Vagina (tissue), 2 donors: ENCODE data around the gene MBP.

Experiments
- CTCF ChIP-seq, 3 experiments: fragments of 450-650 bp in 2 of 3; fragments of 200-600 bp in 1 of 3; sonication (generic) in 1 of 3; IDR thresholded peaks; one replicate each; pipeline ENCODE4 v1.5.1; 2017 to 2019; ENCODE audit warnings: antibody characterized with exemption in 3 of 3, mild to moderate bottlenecking in 2 of 3, moderate library complexity in 2 of 3
- POLR2A ChIP-seq, 2 donors: fragments of 450-650 bp; IDR thresholded peaks; one replicate each; pipeline ENCODE4 v1.6.1; 2017; ENCODE audit warnings: antibody characterized with exemption in 2 of 2, mild to moderate bottlenecking in 2 of 2, moderate library complexity in 2 of 2
- POLR2AphosphoS5 ChIP-seq, 2 donors: sonication (generic); formaldehyde crosslinking; IDR thresholded peaks; one replicate each; pipeline ENCODE4 v1.9.0; 2017; ENCODE audit warnings: antibody characterized with exemption in 2 of 2, mild to moderate bottlenecking in 2 of 2, low read depth in 1 of 2; ENCODE audit not compliant: insufficient read depth in 1 of 2

DNA sequence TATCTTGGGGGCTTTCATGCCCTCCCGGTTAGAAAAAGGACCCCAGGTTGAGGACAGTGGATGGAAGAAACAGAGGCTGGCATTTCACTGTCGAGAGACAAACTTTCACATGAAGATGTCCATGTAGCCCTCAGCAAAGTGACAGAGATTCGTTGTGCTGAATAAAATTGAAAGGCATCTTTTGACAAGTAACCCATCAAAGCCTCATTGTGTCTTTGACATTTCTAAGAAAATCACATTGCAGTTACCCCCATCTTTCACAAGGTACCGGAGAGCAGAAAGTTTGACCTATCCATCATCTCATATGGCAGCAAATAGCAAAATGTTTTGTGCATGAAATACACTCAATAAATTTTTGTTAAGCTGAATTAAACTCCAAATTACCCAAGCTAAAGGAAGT, 2.0 kb upstream of the MBP start:
- TF ChIP-seq CTCF (IDR thresholded peaks at IDR 0.05), result no peak
- TF ChIP-seq POLR2A (IDR thresholded peaks at IDR 0.05), result no peak
- TF ChIP-seq POLR2AphosphoS5 (IDR thresholded peaks at IDR 0.05; ENCODE audit: insufficient read depth in 1 of 2, low read depth in 1 of 2), result no peak
